ENCODE measurements around the gene KRT85. TPM values are rescaled to one million over a fixed set of nuclear protein-coding genes. Genes with fewer than 3 reads are reported as not detected.

The KRT85 gene
- total RNA-seq, 2 donors from 2014 or later, result not detected

DNA sequence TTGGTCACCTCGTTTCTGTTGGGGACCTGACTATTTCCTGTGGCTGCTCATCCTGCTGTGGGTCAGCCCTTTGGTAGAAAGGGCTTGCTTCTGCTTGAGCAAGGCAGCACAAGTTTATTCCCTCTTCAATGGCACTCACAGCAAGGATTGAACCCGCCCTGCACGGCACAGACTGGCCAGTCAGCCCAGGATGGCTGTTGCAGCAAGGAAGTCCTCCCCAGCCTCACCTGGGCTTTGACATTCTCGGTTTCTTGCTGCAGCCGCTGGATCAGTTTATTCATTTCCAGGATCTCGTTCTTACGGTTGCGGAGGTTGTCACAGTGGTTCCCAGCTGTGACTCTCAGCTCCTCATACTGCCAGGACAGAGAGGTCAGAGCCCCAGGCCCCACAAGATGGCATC lies 29.4 kb upstream of the KRT85 start:
- DNase-seq, result no peak
- intact Hi-C loops (cut with DNase I), result no loop called here
- no peak for ATAC-seq

GRCh38 chr12:52395761-52396434 lies 28.6 kb upstream of the KRT85 start:
- no peak for ATAC-seq
- DNase-seq, result no peak

GRCh38 chr12:52394836-52395405 lies 27.6 kb upstream of the KRT85 start:
- no peak for DNase-seq
- no peak for ATAC-seq
- intact Hi-C loops (cut with DNase I), result loop anchor here in 1 of 2 donors (5.0 kb wide), 1 partner anchor 482 kb away; no protein-coding TSS in a partner anchor

More at GRCh38 chr12:52395761-52396434, 28.6 kb upstream of the KRT85 start:
- intact Hi-C loops (cut with DNase I), result no loop called here

DNA sequence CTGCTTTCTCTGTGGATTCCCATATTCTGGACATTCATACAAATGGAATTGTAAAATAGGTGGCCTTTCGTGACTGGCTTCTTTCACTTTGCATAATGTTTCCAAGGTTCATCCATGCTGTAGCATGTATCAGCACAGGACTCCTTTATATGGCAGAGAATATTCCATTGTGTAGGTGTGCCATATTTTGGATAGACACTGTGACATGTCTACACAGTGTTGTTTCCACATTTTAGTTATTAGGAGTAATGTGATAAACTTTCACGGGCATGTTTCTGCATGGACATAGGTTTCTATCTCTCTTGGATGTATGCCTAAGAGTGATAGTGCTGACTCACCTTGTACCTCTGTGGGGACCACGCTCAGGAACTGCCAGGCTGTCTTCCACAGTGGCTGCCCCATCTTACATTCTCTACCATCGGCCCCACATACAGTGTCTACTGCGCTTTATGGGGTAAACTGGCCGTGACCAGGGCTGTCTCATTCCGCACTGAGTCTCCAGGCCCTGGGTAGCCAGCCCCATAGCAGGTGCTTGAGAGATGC lies 25.3 kb upstream of the KRT85 start:
- intact Hi-C loops (cut with DNase I), result loop anchor here in 1 of 2 donors (5.0 kb wide), 1 partner anchor 485 kb away; no protein-coding TSS in a partner anchor
- no peak for ATAC-seq
- DNase-seq, result no peak

DNA sequence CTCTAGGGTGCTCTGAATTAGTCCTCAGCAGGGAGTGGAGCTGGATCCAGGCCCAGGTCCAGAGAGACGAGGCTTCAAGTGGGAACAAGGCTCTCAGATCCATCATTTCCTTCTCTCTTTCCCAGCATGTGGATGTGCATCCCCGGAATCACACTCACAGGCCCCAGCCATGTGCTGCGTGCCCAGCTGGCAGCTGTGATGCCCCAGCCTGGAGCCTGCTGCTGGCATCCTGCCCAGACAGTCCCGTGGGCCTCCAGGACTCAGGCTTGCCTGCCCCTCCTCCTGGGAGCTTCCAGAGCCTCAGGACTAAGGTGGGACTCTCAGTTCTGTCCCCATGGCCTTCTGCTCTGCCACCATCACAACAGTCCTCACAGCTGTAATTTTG lies 24.3 kb upstream of the KRT85 start:
- ATAC-seq (peak; percentile 55 to 96), DNase-seq (peak; percentile 57)
- intact Hi-C loops (cut with DNase I), result loop anchor here in 1 of 2 donors (5.0 kb wide), 1 partner anchor 486 kb away; no protein-coding TSS in a partner anchor

DNA sequence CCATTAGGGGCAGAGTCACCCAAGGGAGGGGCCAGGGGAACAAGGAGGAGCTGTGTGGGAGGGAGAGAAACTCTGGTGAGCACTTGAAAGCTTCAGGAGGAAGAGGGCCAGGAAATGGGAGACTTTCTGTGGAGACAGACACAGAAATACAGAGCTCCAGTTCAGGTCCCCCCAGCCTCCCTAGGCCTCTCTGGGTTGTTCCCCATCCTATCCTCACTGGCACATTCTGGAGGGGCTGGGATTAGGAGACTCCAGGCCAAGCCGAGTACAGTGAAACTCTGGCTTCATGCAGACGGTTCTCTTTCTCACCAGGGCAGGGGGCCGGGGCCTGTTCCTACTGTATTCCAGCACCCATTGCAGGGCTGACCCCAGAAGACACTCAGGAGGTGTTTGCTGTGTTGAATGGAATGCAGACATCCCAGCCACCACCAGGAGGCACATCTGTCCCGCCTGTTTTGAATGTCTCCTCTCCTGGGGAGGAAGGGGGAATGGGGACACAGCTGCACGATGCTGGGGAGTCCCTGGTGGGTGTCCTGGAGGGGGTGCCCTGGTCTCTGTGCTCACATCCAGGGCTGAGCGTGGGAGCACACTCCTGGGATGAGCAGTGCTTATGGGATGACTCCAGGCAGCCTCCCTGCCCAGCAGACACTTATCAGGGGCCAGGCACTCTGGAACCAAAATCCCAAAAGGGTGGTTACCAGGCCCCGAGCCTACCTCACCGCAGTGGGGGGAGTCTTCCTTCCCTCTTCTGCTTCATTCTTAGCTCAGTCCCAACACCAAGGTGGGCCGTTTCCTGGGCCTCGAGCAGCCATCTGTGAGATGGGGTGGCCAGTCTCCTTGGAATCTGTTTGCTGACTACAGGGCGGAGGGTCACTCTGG lies 23.7 kb upstream of the KRT85 start:
- DNase-seq (no peak), ATAC-seq (peak; percentile 9 to 14)
- intact Hi-C loops (cut with DNase I), result loop anchor here in 1 of 2 donors (5.0 kb wide), 1 partner anchor 486 kb away; no protein-coding TSS in a partner anchor

- DNase-seq, result no peak
- intact Hi-C loops (cut with DNase I), result loop anchor here in 1 of 2 donors (5.0 kb wide), 1 partner anchor 488 kb away; no protein-coding TSS in a partner anchor
- peak in 1 of 2 donors; percentile 68 for ATAC-seq
Observed at GRCh38 chr12:52389313-52390207, 22.3 kb upstream of the KRT85 start.

DNA sequence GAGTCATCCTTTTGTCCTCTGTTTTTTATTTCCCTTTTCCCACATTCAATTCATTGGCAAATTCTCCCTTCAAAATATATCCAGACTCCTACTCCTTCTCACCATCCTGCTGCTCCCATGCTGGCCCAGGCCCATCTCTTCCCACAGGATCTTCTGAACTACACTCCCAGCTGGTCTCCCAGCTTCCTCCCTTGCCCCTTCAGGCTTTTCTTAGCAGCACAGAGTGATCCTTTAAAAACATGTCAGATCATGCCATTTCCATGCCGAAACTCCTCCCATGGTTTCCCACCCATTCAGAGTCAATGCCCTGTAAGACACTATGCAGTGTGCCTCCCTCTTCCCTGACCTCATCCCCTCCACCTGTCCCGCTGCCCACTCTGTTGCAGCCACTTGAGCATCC lies 20.6 kb upstream of the KRT85 start:
- DNase-seq (no peak), ATAC-seq (no peak)
- intact Hi-C loops (cut with DNase I), result no loop called here

- intact Hi-C loops (cut with DNase I), result no loop called here
- DNase-seq, result no peak
- no peak for ATAC-seq
Observed at GRCh38 chr12:52385226-52385702, 18.0 kb upstream of the KRT85 start, which contains the start of gene KRT84. Gene KRT84, minus strand, starts transcription at chr12:52385652. Its CDS starts 67 bp downstream, at chr12:52385585.

- DNase-seq, result no peak
- ATAC-seq, result no peak
- intact Hi-C loops (cut with DNase I), result loop anchor here in 1 of 2 donors (5.0 kb wide), 1 partner anchor 124 kb away; no protein-coding TSS in a partner anchor
Observed at GRCh38 chr12:52383331-52383730, 16.1 kb upstream of the KRT85 start.

- intact Hi-C loops (cut with DNase I), result loop anchor here in 1 of 2 donors (5.0 kb wide), 1 partner anchor 124 kb away; no protein-coding TSS in a partner anchor
- no peak for DNase-seq
- ATAC-seq, result no peak
Observed at GRCh38 chr12:52382854-52383253, 15.6 kb upstream of the KRT85 start.

DNA sequence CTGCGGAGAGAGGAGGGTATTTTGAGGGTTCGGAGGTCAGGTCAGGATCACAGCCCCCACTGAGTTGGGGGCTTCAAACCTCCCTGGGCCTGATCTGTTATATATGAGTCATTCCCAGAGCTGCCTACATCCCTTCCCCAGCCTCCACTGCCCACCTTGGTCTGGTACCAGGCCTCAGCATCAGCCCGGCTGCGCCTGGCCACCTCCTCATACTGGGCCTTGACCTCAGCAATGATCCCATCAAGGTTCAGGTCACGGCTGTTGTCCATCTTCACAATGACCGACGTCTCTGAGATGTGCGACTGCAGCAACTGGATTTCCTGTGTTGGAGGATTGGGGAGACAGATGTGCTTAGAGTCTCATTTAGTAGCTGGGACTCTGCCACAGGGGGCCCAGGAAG lies 13.9 kb upstream of the KRT85 start:
- DNase-seq (no peak), ATAC-seq (no peak)
- intact Hi-C loops (cut with DNase I), result loop anchor here in 1 of 2 donors (5.0 kb wide), 1 partner anchor 126 kb away; no protein-coding TSS in a partner anchor

GRCh38 chr12:52380271-52380694 lies 13.0 kb upstream of the KRT85 start:
- peak in 1 of 2 donors; percentile 51 for ATAC-seq
- intact Hi-C loops (cut with DNase I), result loop anchor here in 1 of 2 donors (5.0 kb wide), 1 partner anchor 127 kb away; no protein-coding TSS in a partner anchor
- DNase-seq, result no peak

DNA sequence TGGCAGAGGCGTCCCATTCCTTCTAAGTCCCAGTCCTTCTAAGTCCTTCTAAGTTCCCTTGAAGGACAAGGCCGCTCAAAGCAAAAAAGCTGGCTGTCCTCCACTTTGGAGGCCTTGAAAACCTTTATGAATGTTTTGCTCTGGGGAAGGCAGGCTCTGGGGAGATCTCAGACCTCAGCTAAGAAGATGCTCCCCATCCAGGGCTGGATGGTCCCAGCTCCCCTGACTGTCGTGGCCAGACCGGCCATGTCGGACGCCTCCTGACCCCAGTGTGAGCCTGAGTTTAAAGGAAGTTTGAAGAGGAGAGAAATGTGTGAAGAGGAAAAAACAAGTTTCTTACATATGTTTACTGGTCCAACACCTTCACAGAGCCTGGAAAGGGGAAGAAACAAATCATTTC lies 12.3 kb upstream of the KRT85 start:
- intact Hi-C loops (cut with DNase I), result loop anchor here (5.0 to 10.0 kb wide), 2 partner anchors 488 to 605 kb away; no protein-coding TSS in a partner anchor
- no peak for ATAC-seq
- no peak for DNase-seq

- intact Hi-C loops (cut with DNase I), result loop anchor here (5.0 to 10.0 kb wide), 2 partner anchors 489 to 607 kb away; no protein-coding TSS in a partner anchor
- ATAC-seq (no peak), DNase-seq (no peak)
Observed at GRCh38 chr12:52378091-52378490, 10.8 kb upstream of the KRT85 start.

- DNase-seq (no peak), ATAC-seq (no peak)
- intact Hi-C loops (cut with DNase I), result loop anchor here (5.0 to 10.0 kb wide), 2 partner anchors 490 to 608 kb away; no protein-coding TSS in a partner anchor
Observed at GRCh38 chr12:52377266-52377665, 10.0 kb upstream of the KRT85 start.
